DND-41 (cell line): ENCODE results near the gene SH3GLB1.

Experiments
- ATAC-seq: fragments of 200-7000 bp; cut with Tn5 transposase; 3 replicates; pipeline ENCODE4 v1.9.1; 2021; ENCODE audit warnings: low read depth; ENCODE audit not compliant: insufficient read depth
- DNase-seq: peaks from one replicate; pipeline ENCODE4 v3.0.0-alpha.2; 2020
- H2AFZ ChIP-seq: 2 replicates; pipeline ENCODE4 v1.6.0; 2012; ENCODE audit warnings: low read depth, low read length
- H3K27ac ChIP-seq: 2 replicates; pipeline ENCODE4 v1.5.1; 2012; ENCODE audit warnings: low read length, inconsistent platforms
- H3K27me3 ChIP-seq: fragments of 200-600 bp; sonication (generic); 2 replicates; pipeline ENCODE4 v1.6.0; 2012; ENCODE audit warnings: low read length, mild to moderate bottlenecking, inconsistent platforms; ENCODE audit not compliant: insufficient read depth, poor library complexity
- H3K36me3 ChIP-seq: 2 replicates; pipeline ENCODE4 v1.5.1; 2012; ENCODE audit warnings: low read length, inconsistent platforms; ENCODE audit not compliant: insufficient read depth
- H3K4me1 ChIP-seq: 2 replicates; pipeline ENCODE4 v1.5.1; 2012; ENCODE audit warnings: mild to moderate bottlenecking, low read length; ENCODE audit not compliant: insufficient read depth
- H3K4me2 ChIP-seq: 2 replicates; pipeline ENCODE4 v1.6.0; 2012; ENCODE audit warnings: mild to moderate bottlenecking, moderate library complexity, low read length, inconsistent platforms; ENCODE audit not compliant: insufficient read depth
- H3K4me3 ChIP-seq, 2 experiments: fragments of 200-600 bp in 1 of 2; shearing (Covaris generic) in 1 of 2; 2 replicates each; pipeline ENCODE4 v1.5.1; 2012 to 2016; ENCODE audit warnings: inconsistent platforms in 2 of 2, low read length in 2 of 2, mild to moderate bottlenecking in 2 of 2, low read depth in 1 of 2, moderate library complexity in 1 of 2
- H3K79me2 ChIP-seq: 2 replicates; pipeline ENCODE4 v1.6.0; 2012; ENCODE audit warnings: low read length, inconsistent platforms; ENCODE audit not compliant: insufficient read depth
- H3K9ac ChIP-seq: 2 replicates; pipeline ENCODE4 v1.6.0; 2012; ENCODE audit warnings: low read depth, mild to moderate bottlenecking, inconsistent platforms, low read length, moderate library complexity
- H3K9me3 ChIP-seq: 2 replicates; pipeline ENCODE4 v1.5.1; 2012; ENCODE audit warnings: low read length, moderate library complexity, mild to moderate bottlenecking, inconsistent platforms; ENCODE audit not compliant: insufficient read depth, severe bottlenecking
- H4K20me1 ChIP-seq: 2 replicates; pipeline ENCODE4 v1.6.0; 2012; ENCODE audit warnings: low read length; ENCODE audit not compliant: insufficient read depth
- EZH2 ChIP-seq: IDR thresholded peaks from 3 replicates; pipeline ENCODE4 v1.6.1; 2012; ENCODE audit warnings: borderline replicate concordance, low read depth, mild to moderate bottlenecking, moderate library complexity, low read length, inconsistent platforms; ENCODE audit not compliant: severe bottlenecking
- TF ChIP-seq, protein P1 (sequence below): IDR thresholded peaks from 2 replicates; pipeline ENCODE4 v1.5.1; 2012; ENCODE audit warnings: borderline replicate concordance, low read length, moderate library complexity, mild to moderate bottlenecking; ENCODE audit not compliant: poor library complexity, severe bottlenecking; ENCODE audit errors: extremely low read depth

The SH3GLB1 gene

DNA sequence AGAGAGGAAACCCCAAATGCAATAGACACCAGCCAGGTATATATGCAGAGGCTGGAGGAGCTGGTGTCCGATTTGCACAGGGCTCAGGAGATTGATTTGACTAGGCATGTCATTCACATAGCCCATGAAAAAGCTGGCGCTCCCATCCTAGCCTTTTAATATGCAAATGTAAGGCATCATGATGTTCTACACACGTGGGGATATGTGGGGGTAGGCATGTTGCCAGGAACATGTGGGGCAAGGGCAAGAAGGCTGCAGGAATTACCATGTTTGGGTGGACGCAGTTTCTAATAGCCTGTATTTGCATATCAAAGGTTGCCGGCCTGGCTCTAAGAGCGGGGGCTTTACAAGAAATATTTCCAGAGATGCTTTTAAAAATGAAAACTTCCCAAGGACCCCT is 11.7 kb upstream of the SH3GLB1 start:
- Histone ChIP-seq H2AFZ (no peak overlapping the region), H3K9me3 (no peaks in the 10 kb centered on the region), H4K20me1 (no peaks in the 10 kb centered on the region), H3K27me3 (no peaks in the 10 kb centered on the region), H3K79me2 (no peaks in the 10 kb centered on the region), H3K4me3 (no peak overlapping the region), H3K27ac (no peak overlapping the region), H3K4me2 (no peak overlapping the region), H3K9ac (no peak overlapping the region), H3K36me3 (no peaks in the 10 kb centered on the region), H3K4me1 (no peaks in the 10 kb centered on the region)
- ATAC-seq (no peak), DNase-seq (no peak)
- TF ChIP-seq, protein P1, sequence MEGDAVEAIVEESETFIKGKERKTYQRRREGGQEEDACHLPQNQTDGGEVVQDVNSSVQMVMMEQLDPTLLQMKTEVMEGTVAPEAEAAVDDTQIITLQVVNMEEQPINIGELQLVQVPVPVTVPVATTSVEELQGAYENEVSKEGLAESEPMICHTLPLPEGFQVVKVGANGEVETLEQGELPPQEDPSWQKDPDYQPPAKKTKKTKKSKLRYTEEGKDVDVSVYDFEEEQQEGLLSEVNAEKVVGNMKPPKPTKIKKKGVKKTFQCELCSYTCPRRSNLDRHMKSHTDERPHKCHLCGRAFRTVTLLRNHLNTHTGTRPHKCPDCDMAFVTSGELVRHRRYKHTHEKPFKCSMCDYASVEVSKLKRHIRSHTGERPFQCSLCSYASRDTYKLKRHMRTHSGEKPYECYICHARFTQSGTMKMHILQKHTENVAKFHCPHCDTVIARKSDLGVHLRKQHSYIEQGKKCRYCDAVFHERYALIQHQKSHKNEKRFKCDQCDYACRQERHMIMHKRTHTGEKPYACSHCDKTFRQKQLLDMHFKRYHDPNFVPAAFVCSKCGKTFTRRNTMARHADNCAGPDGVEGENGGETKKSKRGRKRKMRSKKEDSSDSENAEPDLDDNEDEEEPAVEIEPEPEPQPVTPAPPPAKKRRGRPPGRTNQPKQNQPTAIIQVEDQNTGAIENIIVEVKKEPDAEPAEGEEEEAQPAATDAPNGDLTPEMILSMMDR, result no peak
- no peak for TF ChIP-seq EZH2

DNA sequence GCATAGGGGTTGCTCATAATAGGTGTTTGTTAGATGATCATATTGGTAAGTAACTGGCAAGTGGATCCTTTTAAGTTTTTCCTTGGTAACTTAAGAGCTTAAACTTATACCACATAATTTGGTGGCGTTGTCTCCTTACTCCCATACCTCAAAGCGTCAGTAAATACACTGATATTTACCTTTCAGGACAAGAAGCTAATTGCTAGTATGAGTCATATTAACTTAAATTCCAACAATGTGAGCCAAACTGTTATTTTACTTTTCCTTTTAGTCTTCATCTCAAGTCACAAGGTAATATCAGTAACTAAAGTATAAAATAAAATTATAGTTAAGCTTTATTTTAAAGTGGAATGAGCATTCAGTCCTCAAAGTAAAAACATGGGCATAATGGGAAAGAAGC is 9.0 kb upstream of the SH3GLB1 start:
- no peak overlapping the region for H3K9ac ChIP-seq
- H3K36me3 ChIP-seq, result no peaks in the 10 kb centered on the region
- TF ChIP-seq, protein P1, result no peak
- TF ChIP-seq EZH2, result no peak
- no peaks in the 10 kb centered on the region for H3K79me2 ChIP-seq
- H3K9me3 ChIP-seq, result no peaks in the 10 kb centered on the region
- H3K4me2 ChIP-seq, result no peak overlapping the region
- H4K20me1 ChIP-seq, result no peaks in the 10 kb centered on the region
- no peaks in the 10 kb centered on the region for H3K4me1 ChIP-seq
- no peak overlapping the region for H3K27ac ChIP-seq
- ATAC-seq (no peak), DNase-seq (no peak)
- no peak overlapping the region for H3K4me3 ChIP-seq
- H3K27me3 ChIP-seq, result no peaks in the 10 kb centered on the region
- H2AFZ ChIP-seq, result no peak overlapping the region

DNA sequence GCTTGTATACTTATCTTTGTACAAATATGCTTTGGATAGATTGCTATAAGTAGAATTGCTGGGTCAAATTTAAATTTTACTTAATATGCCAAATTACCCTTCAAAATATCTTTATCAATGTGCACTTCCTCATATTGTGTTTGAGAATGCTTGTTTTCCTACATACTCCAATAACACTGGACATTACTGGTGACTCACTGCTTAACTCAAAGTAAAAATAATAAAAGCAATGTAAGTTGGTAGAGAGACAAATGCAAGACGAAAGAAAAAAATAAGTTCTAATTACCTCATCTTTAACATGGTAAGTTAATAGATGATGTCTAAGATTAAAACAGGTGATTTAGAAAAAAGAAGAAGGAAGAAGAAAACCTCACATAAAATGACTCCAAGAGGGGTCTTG is 7.9 kb upstream of the SH3GLB1 start:
- no peak overlapping the region for H3K9ac ChIP-seq
- no peak for DNase-seq
- H4K20me1 ChIP-seq, result no peaks in the 10 kb centered on the region
- TF ChIP-seq, protein P1, result no peak
- no peak for TF ChIP-seq EZH2
- H3K27me3 ChIP-seq, result no peaks in the 10 kb centered on the region
- ATAC-seq, result no peak
- no peak overlapping the region for H2AFZ ChIP-seq
- no peaks in the 10 kb centered on the region for H3K79me2 ChIP-seq
- H3K36me3 ChIP-seq, result no peaks in the 10 kb centered on the region
- H3K9me3 ChIP-seq, result no peaks in the 10 kb centered on the region
- H3K4me1 ChIP-seq, result no peaks in the 10 kb centered on the region
- no peak overlapping the region for H3K27ac ChIP-seq
- no peak overlapping the region for H3K4me3 ChIP-seq
- no peak overlapping the region for H3K4me2 ChIP-seq

DNA sequence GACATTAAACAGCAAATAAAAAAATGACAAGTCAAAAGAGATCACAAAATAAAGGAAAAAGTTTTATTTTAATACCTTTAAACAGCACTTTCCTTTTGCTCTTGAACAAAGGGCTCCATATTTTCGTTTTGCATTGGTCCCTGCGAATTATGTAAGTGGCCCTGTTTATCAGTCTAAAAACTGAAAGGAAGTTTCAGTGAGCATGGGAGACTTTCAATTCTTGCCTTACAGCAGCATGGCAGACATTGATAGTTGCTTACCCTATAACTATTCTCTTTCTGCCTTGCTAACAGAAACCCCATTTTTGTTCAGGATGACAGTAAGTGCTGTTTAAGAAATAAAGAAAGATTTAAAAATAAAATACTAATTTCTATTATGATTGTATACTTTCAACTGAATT is 5.2 kb upstream of the SH3GLB1 start:
- Histone ChIP-seq H3K79me2 (no peaks in the 10 kb centered on the region), H3K4me3 (no peak overlapping the region), H3K27ac (no peak overlapping the region), H3K4me2 (no peak overlapping the region), H2AFZ (no peak overlapping the region; the same call in 1 of the 2 replicates), H3K9me3 (no peaks in the 10 kb centered on the region), H4K20me1 (no peaks in the 10 kb centered on the region), H3K4me1 (peaks cover 13% of the 10 kb centered on the region), H3K9ac (no peak overlapping the region), H3K27me3 (no peaks in the 10 kb centered on the region), H3K36me3 (no peaks in the 10 kb centered on the region)
- ATAC-seq (no peak), DNase-seq (no peak)
- no peak for TF ChIP-seq EZH2
- TF ChIP-seq, protein P1, result no peak
